IPS-18a (cell line): Measurements from ENCODE around the gene PDE6A.

Experiments used
- H3K27ac ChIP-seq: one replicate; pipeline ENCODE4 v1.5.1; 2013; ENCODE audit warnings: low read length
- H3K27me3 ChIP-seq: one replicate; pipeline ENCODE4 v1.6.1; 2013; ENCODE audit warnings: mild to moderate bottlenecking, low read length; ENCODE audit not compliant: control insufficient read depth, insufficient read depth
- H3K36me3 ChIP-seq: one replicate; pipeline ENCODE4 v1.6.1; 2013; ENCODE audit warnings: low read depth, low read length; ENCODE audit not compliant: control insufficient read depth
- H3K4me1 ChIP-seq: one replicate; pipeline ENCODE4 v1.6.1; 2013; ENCODE audit warnings: low read depth, low read length; ENCODE audit not compliant: control insufficient read depth
- H3K4me3 ChIP-seq: one replicate; pipeline ENCODE4 v1.5.1; 2013; ENCODE audit warnings: low read length
- H3K9ac ChIP-seq: one replicate; pipeline ENCODE4 v1.6.1; 2013; ENCODE audit warnings: mild to moderate bottlenecking, low read length, moderate library complexity
- H3K9me3 ChIP-seq: one replicate; pipeline ENCODE4 v1.6.1; 2013; ENCODE audit warnings: low read depth, low read length; ENCODE audit not compliant: control insufficient read depth

PDE6A gene

GRCh38 chr5:149853701-149854100, 90.9 kb downstream of the PDE6A start:
- Histone ChIP-seq H3K27me3 (no peaks in the 10 kb centered on the region), H3K27ac (no peak overlapping the region), H3K9ac (no peak overlapping the region)

GRCh38 chr5:149853331-149853648, 91.3 kb downstream of the PDE6A start:
- no peak overlapping the region for H3K27ac ChIP-seq
- no peak overlapping the region for H3K9ac ChIP-seq
- H3K9me3 ChIP-seq = no peaks in the 10 kb centered on the region
- no peaks in the 10 kb centered on the region for H3K27me3 ChIP-seq
- no peaks in the 10 kb centered on the region for H3K4me1 ChIP-seq
- H3K36me3 ChIP-seq = no peaks in the 10 kb centered on the region
- H3K4me3 ChIP-seq = no peak overlapping the region

More at GRCh38 chr5:149853701-149854100, 90.9 kb downstream of the PDE6A start:
- Histone ChIP-seq H3K36me3 (no peaks in the 10 kb centered on the region), H3K9me3 (no peaks in the 10 kb centered on the region), H3K4me1 (no peaks in the 10 kb centered on the region), H3K4me3 (no peak overlapping the region)

GRCh38 chr5:149852641-149853330, 91.8 kb downstream of the PDE6A start:
- H3K9me3 ChIP-seq = no peaks in the 10 kb centered on the region
- H3K4me3 ChIP-seq = no peak overlapping the region
- H3K27ac ChIP-seq = no peak overlapping the region
- H3K27me3 ChIP-seq = no peaks in the 10 kb centered on the region
- no peak overlapping the region for H3K9ac ChIP-seq
- no peaks in the 10 kb centered on the region for H3K4me1 ChIP-seq
- H3K36me3 ChIP-seq = no peaks in the 10 kb centered on the region

GRCh38 chr5:149851211-149851610, 93.4 kb downstream of the PDE6A start:
- Histone ChIP-seq H3K4me1 (no peaks in the 10 kb centered on the region), H3K27ac (no peak overlapping the region), H3K4me3 (no peak overlapping the region), H3K9me3 (no peaks in the 10 kb centered on the region), H3K36me3 (peaks cover 8% of the 10 kb centered on the region), H3K27me3 (no peaks in the 10 kb centered on the region), H3K9ac (no peak overlapping the region)

GRCh38 chr5:149849966-149850910, 94.4 kb downstream of the PDE6A start:
- no peaks in the 10 kb centered on the region for H3K9me3 ChIP-seq
- no peak overlapping the region for H3K9ac ChIP-seq
- H3K27ac ChIP-seq = no peak overlapping the region
- H3K27me3 ChIP-seq = no peaks in the 10 kb centered on the region
- peaks cover 14% of the 10 kb centered on the region for H3K36me3 ChIP-seq
- H3K4me3 ChIP-seq = no peak overlapping the region
- no peaks in the 10 kb centered on the region for H3K4me1 ChIP-seq

- no peaks in the 10 kb centered on the region for H3K9me3 ChIP-seq
- no peak overlapping the region for H3K27ac ChIP-seq
- no peak overlapping the region for H3K9ac ChIP-seq
- H3K36me3 ChIP-seq = peaks cover 14% of the 10 kb centered on the region
- no peaks in the 10 kb centered on the region for H3K27me3 ChIP-seq
- H3K4me3 ChIP-seq = no peak overlapping the region
- H3K4me1 ChIP-seq = no peaks in the 10 kb centered on the region
These were observed 95.2 kb downstream of the PDE6A start for GRCh38 chr5:149849280-149849965.

GRCh38 chr5:149847611-149848010, 97.0 kb downstream of the PDE6A start:
- H3K27me3 ChIP-seq = no peaks in the 10 kb centered on the region
- no peak overlapping the region for H3K4me3 ChIP-seq
- H3K27ac ChIP-seq = no peak overlapping the region
- H3K4me1 ChIP-seq = no peaks in the 10 kb centered on the region
- peaks cover 14% of the 10 kb centered on the region for H3K36me3 ChIP-seq
- no peak overlapping the region for H3K9ac ChIP-seq
- no peaks in the 10 kb centered on the region for H3K9me3 ChIP-seq

GRCh38 chr5:149846021-149846420, 98.6 kb downstream of the PDE6A start:
- no peaks in the 10 kb centered on the region for H3K9me3 ChIP-seq

GRCh38 chr5:149845601-149846000, 99.0 kb downstream of the PDE6A start:
- Histone ChIP-seq H3K9ac (no peak overlapping the region), H3K4me3 (no peak overlapping the region), H3K36me3 (peaks cover 14% of the 10 kb centered on the region), H3K4me1 (no peaks in the 10 kb centered on the region), H3K27ac (no peak overlapping the region), H3K9me3 (no peaks in the 10 kb centered on the region), H3K27me3 (no peaks in the 10 kb centered on the region)

More at GRCh38 chr5:149846021-149846420, 98.6 kb downstream of the PDE6A start:
- no peak overlapping the region for H3K27ac ChIP-seq
- no peak overlapping the region for H3K4me3 ChIP-seq
- H3K4me1 ChIP-seq = no peaks in the 10 kb centered on the region
- no peaks in the 10 kb centered on the region for H3K27me3 ChIP-seq
- H3K36me3 ChIP-seq = peaks cover 14% of the 10 kb centered on the region
- no peak overlapping the region for H3K9ac ChIP-seq

- peaks cover 11% of the 10 kb centered on the region for H3K36me3 ChIP-seq
These were observed 102.5 kb downstream of the PDE6A start for GRCh38 chr5:149841851-149842793.

More at GRCh38 chr5:149841851-149842793, 102.5 kb downstream of the PDE6A start:
- no peak overlapping the region for H3K9ac ChIP-seq
- H3K4me1 ChIP-seq = no peaks in the 10 kb centered on the region
- H3K27me3 ChIP-seq = no peaks in the 10 kb centered on the region
- H3K4me3 ChIP-seq = no peak overlapping the region
- no peak overlapping the region for H3K27ac ChIP-seq
- H3K9me3 ChIP-seq = no peaks in the 10 kb centered on the region
